ENCODE data around the gene KCNB1. TPM values are rescaled to one million over a fixed set of nuclear protein-coding genes. Genes with fewer than 3 reads are reported as not detected.

KCNB1 gene
- total RNA-seq, 1 donor from 2014 or later: 2.0 TPM

- H3K9me3 ChIP-seq: no peaks in the 10 kb centered on the region
- H3K27ac ChIP-seq: peak overlapping the region; percentile 72
- H3K4me1 ChIP-seq: peaks cover 27% of the 10 kb centered on the region
- TF ChIP-seq POLR2A (IDR thresholded peaks at IDR 0.05): no peak
- TF ChIP-seq POLR2AphosphoS5 (IDR thresholded peaks at IDR 0.05; ENCODE audit: insufficient read depth in 1 of 2, low read depth in 1 of 2): peak in 1 of 2 donors; percentile 33
- H3K27me3 ChIP-seq: no peaks in the 10 kb centered on the region
- intact Hi-C loops (cut with DNase I): no loop called here
- H3K36me3 ChIP-seq: no peaks in the 10 kb centered on the region
- DNase-seq (ENCODE audit: extremely low spot score in 2 of 2): no peak
- no peak overlapping the region for H3K4me3 ChIP-seq
Measured at GRCh38 chr20:49447946-49448809, 34.3 kb downstream of the KCNB1 start.

- no peak for DNase-seq (ENCODE audit: extremely low spot score in 2 of 2)
- intact Hi-C loops (cut with DNase I): no loop called here
- H3K9me3 ChIP-seq: no peaks in the 10 kb centered on the region
- TF ChIP-seq POLR2A (IDR thresholded peaks at IDR 0.05) (no peak), POLR2AphosphoS5 (IDR thresholded peaks at IDR 0.05; ENCODE audit: insufficient read depth in 1 of 2, low read depth in 1 of 2) (no peak), CTCF (IDR thresholded peaks at IDR 0.05) (no peak)
- H3K27ac ChIP-seq: peak overlapping the region; percentile 72
- no peak overlapping the region for H3K4me3 ChIP-seq
- no peaks in the 10 kb centered on the region for H3K36me3 ChIP-seq
- peaks cover 27% of the 10 kb centered on the region for H3K4me1 ChIP-seq
- H3K27me3 ChIP-seq: no peaks in the 10 kb centered on the region
Measured at GRCh38 chr20:49447364-49447763, 35.1 kb downstream of the KCNB1 start.

GRCh38 chr20:49446808-49447207 lies 35.7 kb downstream of the KCNB1 start:
- no peak for DNase-seq (ENCODE audit: extremely low spot score in 2 of 2)
- no peak overlapping the region for H3K4me3 ChIP-seq
- no peaks in the 10 kb centered on the region for H3K27me3 ChIP-seq
- no peaks in the 10 kb centered on the region for H3K9me3 ChIP-seq
- H3K4me1 ChIP-seq: peaks cover 27% of the 10 kb centered on the region
- H3K36me3 ChIP-seq: no peaks in the 10 kb centered on the region
- TF ChIP-seq POLR2AphosphoS5 (IDR thresholded peaks at IDR 0.05; ENCODE audit: insufficient read depth in 1 of 2, low read depth in 1 of 2) (peak in 1 of 2 donors; percentile 32), POLR2A (IDR thresholded peaks at IDR 0.05) (no peak), CTCF (IDR thresholded peaks at IDR 0.05) (no peak)
- intact Hi-C loops (cut with DNase I): no loop called here
- H3K27ac ChIP-seq: peak overlapping the region; percentile 72

- Histone ChIP-seq H3K4me1 (peaks cover 27% of the 10 kb centered on the region), H3K27ac (peak overlapping the region; percentile 72), H3K27me3 (no peaks in the 10 kb centered on the region), H3K36me3 (no peaks in the 10 kb centered on the region), H3K4me3 (no peak overlapping the region), H3K9me3 (no peaks in the 10 kb centered on the region)
- TF ChIP-seq POLR2A (IDR thresholded peaks at IDR 0.05): no peak
- TF ChIP-seq CTCF (IDR thresholded peaks at IDR 0.05): no peak
- TF ChIP-seq POLR2AphosphoS5 (IDR thresholded peaks at IDR 0.05; ENCODE audit: insufficient read depth in 1 of 2, low read depth in 1 of 2): no peak
- no peak for DNase-seq (ENCODE audit: extremely low spot score in 2 of 2)
- intact Hi-C loops (cut with DNase I): no loop called here
Measured at GRCh38 chr20:49446080-49446479, 36.4 kb downstream of the KCNB1 start.

GRCh38 chr20:49445176-49445575 lies 37.3 kb downstream of the KCNB1 start:
- Histone ChIP-seq H3K27me3 (no peaks in the 10 kb centered on the region), H3K9me3 (no peaks in the 10 kb centered on the region), H3K27ac (no peak overlapping the region), H3K36me3 (no peaks in the 10 kb centered on the region), H3K4me3 (no peak overlapping the region), H3K4me1 (peaks cover 27% of the 10 kb centered on the region)
- intact Hi-C loops (cut with DNase I): no loop called here
- DNase-seq (ENCODE audit: extremely low spot score in 2 of 2): no peak
- no peak for TF ChIP-seq CTCF (IDR thresholded peaks at IDR 0.05)
- TF ChIP-seq POLR2A (IDR thresholded peaks at IDR 0.05): no peak
- no peak for TF ChIP-seq POLR2AphosphoS5 (IDR thresholded peaks at IDR 0.05; ENCODE audit: insufficient read depth in 1 of 2, low read depth in 1 of 2)
